Keratinocyte (primary cell): ENCODE data around the gene DES. TPM values are rescaled to one million over a fixed set of nuclear protein-coding genes. Genes with fewer than 3 reads are reported as not detected.

ENCODE experiments used
- DNase-seq: peaks from one replicate; pipeline ENCODE4 v3.0.0-alpha.2; 2011; ENCODE audit warnings: low read depth, missing footprints, low spot score
- FAIRE-seq: peaks from 2 replicates; lab custom pipeline; 2011; peaks lifted over from hg19 to GRCh38; lab: Jason Lieb, UNC
- H2AFZ ChIP-seq: 2 replicates; pipeline ENCODE4 v1.6.0; 2012; ENCODE audit warnings: low read length, control low read depth, inconsistent platforms; ENCODE audit not compliant: control insufficient read depth
- H3K27ac ChIP-seq: 2 replicates; pipeline ENCODE4 v1.5.1; 2011; ENCODE audit warnings: low read length; ENCODE audit not compliant: control insufficient read depth, insufficient read depth
- H3K27me3 ChIP-seq: 3 replicates; pipeline ENCODE4 v1.6.0; 2011; ENCODE audit warnings: low read length; ENCODE audit not compliant: control insufficient read depth, insufficient read depth; ENCODE audit errors: extremely low read depth
- H3K36me3 ChIP-seq, 2 experiments: 2 replicates in 1 of 2; 3 replicates in 1 of 2; pipeline ENCODE4 v1.5.1; 2011; ENCODE audit warnings: low read length in 2 of 2, mild to moderate bottlenecking in 1 of 2; ENCODE audit not compliant: control insufficient read depth in 2 of 2, insufficient read depth in 2 of 2; ENCODE audit errors: extremely low read depth in 1 of 2
- H3K4me1 ChIP-seq: 3 replicates; pipeline ENCODE4 v1.5.1; 2011; ENCODE audit warnings: low read length; ENCODE audit not compliant: control insufficient read depth, insufficient read depth; ENCODE audit errors: extremely low read depth
- H3K4me2 ChIP-seq: 3 replicates; pipeline ENCODE4 v1.6.0; 2011; ENCODE audit warnings: low read depth, low read length; ENCODE audit not compliant: control insufficient read depth, insufficient read depth; ENCODE audit errors: extremely low read depth
- H3K4me3 ChIP-seq, 3 experiments: fragments of 200-600 bp in 1 of 3; sonication (generic) in 1 of 3; 2 replicates in 2 of 3; 3 replicates in 1 of 3; pipeline ENCODE4 v1.5.1; 2011 to 2016; ENCODE audit warnings: low read length in 3 of 3, mild to moderate bottlenecking in 3 of 3, control low read depth in 2 of 3, inconsistent platforms in 1 of 3, low read depth in 1 of 3, mixed read lengths in 1 of 3, mixed run types in 1 of 3, moderate library complexity in 1 of 3; ENCODE audit not compliant: control insufficient read depth in 2 of 3, insufficient read depth in 2 of 3; ENCODE audit errors: extremely low read depth in 1 of 3
- H3K79me2 ChIP-seq: 2 replicates; pipeline ENCODE4 v1.6.0; 2012; ENCODE audit warnings: low read length; ENCODE audit not compliant: control insufficient read depth, insufficient read depth
- H3K9ac ChIP-seq: 3 replicates; pipeline ENCODE4 v1.6.0; 2011; ENCODE audit warnings: low read length; ENCODE audit not compliant: control insufficient read depth, insufficient read depth; ENCODE audit errors: extremely low read depth
- H3K9me1 ChIP-seq: 3 replicates; pipeline ENCODE4 v1.6.0; 2011; ENCODE audit warnings: low read length; ENCODE audit not compliant: control insufficient read depth, insufficient read depth; ENCODE audit errors: extremely low read depth
- H3K9me3 ChIP-seq: 2 replicates; pipeline ENCODE4 v1.5.1; 2012; ENCODE audit warnings: low read depth, low read length; ENCODE audit not compliant: control insufficient read depth
- H4K20me1 ChIP-seq: 3 replicates; pipeline ENCODE4 v1.6.0; 2011; ENCODE audit warnings: low read length; ENCODE audit not compliant: control insufficient read depth, insufficient read depth; ENCODE audit errors: extremely low read depth
- CTCF ChIP-seq, 3 experiments: IDR thresholded peaks in 1 of 3; conservative IDR thresholded peaks in 1 of 3; optimal IDR thresholded peaks in 1 of 3; 2 replicates in 2 of 3; 3 replicates in 1 of 3; pipeline versions ENCODE3 to v1.5.1; 2011; ENCODE audit warnings: low read length in 3 of 3, mild to moderate bottlenecking in 3 of 3, moderate library complexity in 2 of 3, control low read depth in 1 of 3, inconsistent platforms in 1 of 3; ENCODE audit not compliant: insufficient read depth in 2 of 3; ENCODE audit errors: extremely low read depth in 1 of 3
- EZH2 ChIP-seq: IDR thresholded peaks from one replicate; pipeline ENCODE4 v1.6.1; 2012; ENCODE audit warnings: inconsistent platforms, mild to moderate bottlenecking, low read length, moderate library complexity
- dilution Hi-C: fragments of 300-500 bp; cut with MboI; formaldehyde crosslinking; loops from one replicate; pipeline ENCODE4 v1.7.0; 2020; ENCODE audit warnings: low sequenced_read_pairs; ENCODE audit not compliant: extremely low pct_ligation_motif_present
- polyA plus RNA-seq, 5 experiments: library from polyadenylated mRNA; depleted of rRNA in 3 of 5; stranded (reverse) in 3 of 5; stranded (forward) in 1 of 5; unstranded in 1 of 5; fragments of >200 nt; gene quantifications; 1 replicate in 1 of 5; 2 replicates in 3 of 5; 3 replicates in 1 of 5; pipeline versions ENCODE4 v1.2.1 to v1.2.3, GENCODE V29; 2011 to 2012; ENCODE audit warnings: missing spikeins in 2 of 5, low read depth in 1 of 5, low replicate concordance in 1 of 5

The DES gene
- polyA plus RNA-seq, 1 donor (not counting 4 experiments of a cell fraction or from before 2014, with no cell fraction given) = not detected

GRCh38 chr2:219405451-219405850, 12.7 kb upstream of the DES start:
- FAIRE-seq (no peak), DNase-seq (no peak)
- no peaks in the 10 kb centered on the region for H3K79me2 ChIP-seq
- no peak for TF ChIP-seq CTCF (optimal IDR thresholded peaks at IDR 0.05 in 1 of 3, IDR thresholded peaks at IDR 0.05 in 1 of 3, conservative IDR thresholded peaks at IDR 0.05 in 1 of 3; ENCODE audit: extremely low read depth in 1 of 3, insufficient read depth in 2 of 3, low read length in 3 of 3)
- no peak for TF ChIP-seq EZH2
- H3K27me3 ChIP-seq = peaks cover 4% of the 10 kb centered on the region
- H3K9me1 ChIP-seq = no peaks in the 10 kb centered on the region
- H2AFZ ChIP-seq = no peak overlapping the region
- H4K20me1 ChIP-seq = no peaks in the 10 kb centered on the region
- dilution Hi-C loops = no loop called here
- H3K9ac ChIP-seq = no peak overlapping the region
- no peak overlapping the region for H3K4me2 ChIP-seq
- H3K36me3 ChIP-seq = no peaks in the 10 kb centered on the region
- H3K4me1 ChIP-seq = peaks cover 3% of the 10 kb centered on the region
- no peak overlapping the region for H3K4me3 ChIP-seq
- H3K9me3 ChIP-seq = no peaks in the 10 kb centered on the region
- no peak overlapping the region for H3K27ac ChIP-seq

GRCh38 chr2:219405958-219406860, 12.0 kb upstream of the DES start:
- Histone ChIP-seq H3K4me2 (no peak overlapping the region), H4K20me1 (no peaks in the 10 kb centered on the region), H3K27ac (no peak overlapping the region), H3K4me1 (peaks cover 3% of the 10 kb centered on the region), H3K9me3 (no peaks in the 10 kb centered on the region), H2AFZ (no peak overlapping the region), H3K79me2 (no peaks in the 10 kb centered on the region), H3K9ac (no peak overlapping the region), H3K27me3 (peaks cover 4% of the 10 kb centered on the region), H3K36me3 (no peaks in the 10 kb centered on the region), H3K4me3 (no peak overlapping the region), H3K9me1 (no peaks in the 10 kb centered on the region)
- no peak for DNase-seq
- dilution Hi-C loops = no loop called here
- TF ChIP-seq CTCF (optimal IDR thresholded peaks at IDR 0.05 in 1 of 3, IDR thresholded peaks at IDR 0.05 in 1 of 3, conservative IDR thresholded peaks at IDR 0.05 in 1 of 3; ENCODE audit: extremely low read depth in 1 of 3, insufficient read depth in 2 of 3, low read length in 3 of 3) (no peak), EZH2 (no peak)
- FAIRE-seq = peak; percentile 34
